H1 (cell line): ENCODE data around the gene SH3GL2. TPM values are rescaled to one million over a fixed set of nuclear protein-coding genes. Genes with fewer than 3 reads are reported as not detected.

Experiments
- CTCF ChIA-PET: fragments of 300-600 bp; sonication (Branson Sonifier 250); formaldehyde crosslinking; loops from one replicate; lab custom pipeline; 2021; ENCODE audit not compliant: partially characterized antibody; lab: Charles Lee
- POLR2A ChIA-PET: fragments of 300-600 bp; sonication (Branson Sonifier 250); formaldehyde crosslinking; loops from one replicate; lab custom pipeline; 2021; ENCODE audit warnings: inconsistent platforms; ENCODE audit not compliant: partially characterized antibody; lab: Charles Lee
- DNase-seq, 2 experiments: peaks; one replicate each; pipeline versions ENCODE4 v3.0.0 to v3.0.0-alpha.2; 2010 to 2022; ENCODE audit warnings: low spot score in 2 of 2, low read depth in 1 of 2, mixed read lengths in 1 of 2
- FAIRE-seq: peaks from 2 replicates; lab custom pipeline; 2011; peaks lifted over from hg19 to GRCh38; lab: Jason Lieb, UNC
- H2AFZ ChIP-seq: 2 replicates; pipeline ENCODE4 v1.8.1; 2012; ENCODE audit warnings: low read length, inconsistent platforms
- H2AK5ac ChIP-seq: 2 replicates; pipeline ENCODE4 v1.6.1; 2013; ENCODE audit warnings: low read depth, low read length
- H2BK120ac ChIP-seq: replicated peaks from 2 replicates; pipeline ENCODE3; 2013; ENCODE audit warnings: low read depth, low read length, inconsistent platforms
- H2BK12ac ChIP-seq: 2 replicates; pipeline ENCODE4 v1.6.1; 2013; ENCODE audit warnings: low read depth, low read length
- H2BK15ac ChIP-seq: 2 replicates; pipeline ENCODE4 v1.6.1; 2013; ENCODE audit warnings: low read length
- H2BK20ac ChIP-seq: 2 replicates; pipeline ENCODE4 v1.6.1; 2013; ENCODE audit warnings: low read length
- H2BK5ac ChIP-seq: 2 replicates; pipeline ENCODE4 v1.6.1; 2013; ENCODE audit warnings: low read depth, low read length
- H3K14ac ChIP-seq: 2 replicates; pipeline ENCODE4 v1.6.1; 2013; ENCODE audit warnings: inconsistent platforms; ENCODE audit not compliant: insufficient read length
- H3K18ac ChIP-seq: 2 replicates; pipeline ENCODE4 v1.6.1; 2013; ENCODE audit warnings: low read length; ENCODE audit errors: extremely low read depth
- H3K23ac ChIP-seq: 2 replicates; pipeline ENCODE4 v1.6.1; 2013; ENCODE audit warnings: inconsistent platforms; ENCODE audit not compliant: insufficient read length
- H3K23me2 ChIP-seq: 2 replicates; pipeline ENCODE4 v1.6.1; 2013; ENCODE audit warnings: low read depth, low read length
- H3K27ac ChIP-seq: 2 replicates; pipeline ENCODE4 v1.6.1; 2011; ENCODE audit warnings: low read depth, low read length, inconsistent platforms
- H3K27me3 ChIP-seq, 4 experiments: replicated peaks in 1 of 4; 1 replicate in 1 of 4; 2 replicates in 3 of 4; pipeline versions ENCODE4 v1.6.1 to v1.8.1; 2011 to 2013; ENCODE audit warnings: low read length in 3 of 4, mild to moderate bottlenecking in 3 of 4, inconsistent platforms in 2 of 4, mixed read lengths in 2 of 4, moderate library complexity in 1 of 4; ENCODE audit not compliant: control insufficient read depth in 3 of 4, insufficient read depth in 3 of 4; ENCODE audit errors: extremely low read depth in 1 of 4
- H3K36me3 ChIP-seq, 4 experiments: 2 replicates each; pipeline versions ENCODE4 v1.6.1 to v1.8.1; 2011 to 2013; ENCODE audit warnings: mild to moderate bottlenecking in 4 of 4, low read length in 3 of 4, moderate library complexity in 2 of 4, control low read depth in 1 of 4, inconsistent platforms in 1 of 4; ENCODE audit not compliant: insufficient read depth in 4 of 4, control insufficient read depth in 2 of 4
- H3K4ac ChIP-seq: replicated peaks from 2 replicates; pipeline ENCODE3; 2013; ENCODE audit warnings: low read length, low read depth, mixed read lengths, inconsistent platforms; ENCODE audit not compliant: insufficient read length
- H3K4me1 ChIP-seq, 4 experiments: replicated peaks in 1 of 4; 1 replicate in 1 of 4; 2 replicates in 3 of 4; pipeline versions ENCODE4 v1.6.1 to v1.8.1; 2011 to 2013; ENCODE audit warnings: low read length in 3 of 4, inconsistent platforms in 2 of 4, mixed read lengths in 1 of 4; ENCODE audit not compliant: insufficient read depth in 4 of 4, control insufficient read depth in 3 of 4
- H3K4me2 ChIP-seq, 2 experiments: 2 replicates each; pipeline versions ENCODE4 v1.6.1 to v1.8.1; 2011 to 2013; ENCODE audit warnings: low read depth in 2 of 2, low read length in 2 of 2, control low read depth in 1 of 2, inconsistent platforms in 1 of 2, mild to moderate bottlenecking in 1 of 2; ENCODE audit not compliant: insufficient read depth in 1 of 2
- H3K4me3 ChIP-seq, 4 experiments: fragments of 200-600, 300-600 bp in 1 of 4; sonication (generic), shearing (Covaris generic), sonication (Bioruptor Twin) in 1 of 4; 2 replicates each; pipeline versions ENCODE4 v1.5.1 to v1.8.1; 2011 to 2016; ENCODE audit warnings: low read length in 4 of 4, low read depth in 3 of 4, control low read depth in 2 of 4, inconsistent platforms in 2 of 4, mild to moderate bottlenecking in 2 of 4, mixed read lengths in 1 of 4, moderate library complexity in 1 of 4; ENCODE audit not compliant: insufficient read depth in 2 of 4; ENCODE audit errors: extremely low read depth in 1 of 4
- H3K56ac ChIP-seq: replicated peaks from 2 replicates; pipeline ENCODE3; 2013; ENCODE audit warnings: low read depth, mild to moderate bottlenecking, mixed read lengths, low read length, inconsistent platforms; ENCODE audit not compliant: insufficient read length
- H3K79me1 ChIP-seq: 2 replicates; pipeline ENCODE4 v1.6.1; 2013; ENCODE audit warnings: low read depth, low read length, control low read depth
- H3K79me2 ChIP-seq, 2 experiments: 2 replicates each; pipeline versions ENCODE4 v1.6.1 to v1.8.1; 2012 to 2013; ENCODE audit warnings: low read length in 2 of 2, mild to moderate bottlenecking in 2 of 2, inconsistent platforms in 1 of 2; ENCODE audit not compliant: insufficient read depth in 2 of 2, control insufficient read depth in 1 of 2
- H3K9ac ChIP-seq, 4 experiments: replicated peaks in 1 of 4; 1 replicate in 1 of 4; 2 replicates in 3 of 4; pipeline versions ENCODE4 v1.6.1 to v1.8.1; 2011 to 2013; ENCODE audit warnings: low read depth in 3 of 4, low read length in 3 of 4, control low read depth in 2 of 4, mild to moderate bottlenecking in 2 of 4, moderate library complexity in 2 of 4, inconsistent platforms in 1 of 4; ENCODE audit errors: extremely low read depth in 1 of 4
- H3K9me3 ChIP-seq, 2 experiments: 2 replicates each; pipeline versions ENCODE4 v1.6.1 to v1.8.1; 2012 to 2013; ENCODE audit warnings: mild to moderate bottlenecking in 2 of 2, moderate library complexity in 2 of 2, control low read depth in 1 of 2, inconsistent platforms in 1 of 2, low read depth in 1 of 2, low read length in 1 of 2, mixed read lengths in 1 of 2; ENCODE audit not compliant: insufficient read depth in 2 of 2
- H4K20me1 ChIP-seq, 2 experiments: replicated peaks in 1 of 2; 2 replicates each; pipeline versions ENCODE3 to v1.8.1; 2011 to 2013; ENCODE audit warnings: inconsistent platforms in 2 of 2, low read length in 2 of 2, mild to moderate bottlenecking in 1 of 2; ENCODE audit not compliant: insufficient read depth in 2 of 2, control insufficient read depth in 1 of 2
- H4K5ac ChIP-seq: 2 replicates; pipeline ENCODE4 v1.6.1; 2013; ENCODE audit warnings: low read length, low read depth, mixed read lengths, inconsistent platforms; ENCODE audit not compliant: insufficient read length
- H4K8ac ChIP-seq: 2 replicates; pipeline ENCODE4 v1.8.0; 2013; ENCODE audit warnings: mild to moderate bottlenecking, moderate library complexity, low read length, inconsistent platforms; ENCODE audit not compliant: insufficient read depth; ENCODE audit errors: extremely low read depth
- H4K91ac ChIP-seq: replicated peaks from 2 replicates; pipeline ENCODE3; 2013; ENCODE audit warnings: low read length, mixed read lengths, inconsistent platforms; ENCODE audit not compliant: insufficient read length
- TAF7 ChIP-seq: optimal IDR thresholded peaks from 2 replicates; pipeline ENCODE3; 2011; ENCODE audit warnings: low read depth, mild to moderate bottlenecking, inconsistent platforms, low read length, moderate library complexity, borderline replicate concordance
- WGBS, 2 experiments: shearing (Covaris generic) in 1 of 2; methylation state at CpG; one replicate each; pipeline versions ENCODE4 v1.1.6 to v1.1.7; 2013 to 2015; ENCODE audit warnings: low lambda C conversion rate in 2 of 2, mixed read lengths in 2 of 2, inconsistent platforms in 1 of 2, low coverage in 1 of 2, missing lambda C conversion rate in 1 of 2; ENCODE audit not compliant: insufficient replicate concordance in 2 of 2, insufficient coverage in 1 of 2, insufficient read length in 1 of 2; ENCODE audit errors: extremely low coverage in 1 of 2, missing lambda C conversion rate in 1 of 2; 5-methylcytosine and 5-hydroxymethylcytosine counted together
- polyA plus RNA-seq, 7 experiments: library from polyadenylated mRNA; depleted of rRNA in 3 of 7; stranded (reverse) in 5 of 7; unstranded in 2 of 7; fragments of >200 nt in 5 of 7; fragments of 200-250 nt in 2 of 7; gene quantifications; 1 replicate in 5 of 7; 2 replicates in 1 of 7; 4 replicates in 1 of 7; pipeline versions ENCODE4 v1.2.1 to v1.2.3, GENCODE V29; 2011 to 2013; ENCODE audit warnings: missing spikeins in 2 of 7, mixed read lengths in 2 of 7
- total RNA-seq: library from RNA; stranded (reverse); fragmentation: NEBNext Ultra II Directional; extraction: Animal tissue kit (Norgen Biotek cat#: 25700); gene quantifications from 2 replicates; pipeline ENCODE4 v1.2.1, GENCODE V29; 2021

Gene SH3GL2
- total and polyA plus RNA-seq, 2 of the 8 experiments (the other 6 are each of a cell fraction or from before 2014, with no cell fraction given) = 4.7 to 5.3 TPM

GRCh38 chr9:17660158-17660557 lies 81.3 kb downstream of the SH3GL2 start:
- WGBS, 2 experiments = 89% methylated on average over 3 of the region's 3 CpGs; no CpG with 5 or more reads in 1 of the 2 experiments
- no peak overlapping the region for H3K27ac ChIP-seq
- no peak overlapping the region for H2AFZ ChIP-seq
- no peak for FAIRE-seq
- no peak overlapping the region for H3K4me3 ChIP-seq
- no peaks in the 10 kb centered on the region for H4K20me1 ChIP-seq
- no peak overlapping the region for H2AK5ac ChIP-seq
- H3K23ac ChIP-seq = no peak overlapping the region
- no peak overlapping the region for H2BK20ac ChIP-seq
- no peak overlapping the region for H4K5ac ChIP-seq
- H4K8ac ChIP-seq = no peak overlapping the region
- H3K36me3 ChIP-seq = no peaks in the 10 kb centered on the region
- H3K4ac ChIP-seq = no peak overlapping the region
- no peak overlapping the region for H2BK5ac ChIP-seq
- H3K56ac ChIP-seq = no peak overlapping the region
- no peak overlapping the region for H3K14ac ChIP-seq
- no peak overlapping the region for H3K4me2 ChIP-seq
- CTCF ChIA-PET = interaction anchor here (0.9 kb wide), 1 partner anchor 13 kb away, joined by 3 read pairs; no protein-coding TSS in a partner anchor
- no peak for DNase-seq
- no peak overlapping the region for H2BK15ac ChIP-seq
- H4K91ac ChIP-seq = no peak overlapping the region
- POLR2A ChIA-PET = no interaction called here
- no peak overlapping the region for H3K18ac ChIP-seq
- H3K4me1 ChIP-seq = peaks cover 0 to 2% (median 0%) of the 10 kb centered on the region in 4 experiments; a peak in 2 of 7 replicates
- H3K9ac ChIP-seq = no peak overlapping the region
- H3K27me3 ChIP-seq = no peaks in the 10 kb centered on the region
- no peaks in the 10 kb centered on the region; the same call in 1 of the 2 replicates for H3K23me2 ChIP-seq
- H3K9me3 ChIP-seq = no peaks in the 10 kb centered on the region
- H2BK120ac ChIP-seq = no peak overlapping the region
- H3K79me2 ChIP-seq = no peaks in the 10 kb centered on the region
- H3K79me1 ChIP-seq = no peaks in the 10 kb centered on the region
- no peak overlapping the region for H2BK12ac ChIP-seq
- no peak for TF ChIP-seq TAF7
